HG03064 (cell line): Measurements from ENCODE around the gene CNIH2.
"Not testable (repeated sequence)": the region's sequence is repeated elsewhere in the genome, so short reads cannot be mapped to it uniquely, and the experiment has no call there.

Experiments
- ATAC-seq: cut with Tn5 transposase; IDR thresholded peaks from one replicate; pipeline ENCODE4 v1.9.1; 2021; ENCODE audit warnings: low read depth; ENCODE audit not compliant: unreplicated experiment

CNIH2 gene

GRCh38 chr11:66313321-66314185 lies 35.6 kb downstream of the CNIH2 start:
- ATAC-seq = no peak

DNA sequence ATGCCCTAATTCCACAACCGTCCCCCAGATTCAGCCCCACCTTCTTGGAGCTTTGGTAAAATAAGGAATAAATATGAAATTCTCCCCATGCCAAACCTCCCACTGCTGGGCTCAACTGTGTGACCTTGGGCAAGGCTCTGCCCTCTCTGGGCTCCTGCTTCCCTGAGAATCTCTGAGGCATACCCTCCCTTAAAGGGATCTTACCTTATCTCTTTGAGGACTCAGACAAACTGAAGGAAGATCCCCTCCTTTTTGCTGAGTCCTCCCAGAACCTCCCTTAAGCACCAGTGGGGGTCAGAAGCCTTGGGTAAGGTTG lies 36.2 kb downstream of the CNIH2 start:
- no peak for ATAC-seq

GRCh38 chr11:66314561-66315497 lies 36.9 kb downstream of the CNIH2 start:
- ATAC-seq = no peak

DNA sequence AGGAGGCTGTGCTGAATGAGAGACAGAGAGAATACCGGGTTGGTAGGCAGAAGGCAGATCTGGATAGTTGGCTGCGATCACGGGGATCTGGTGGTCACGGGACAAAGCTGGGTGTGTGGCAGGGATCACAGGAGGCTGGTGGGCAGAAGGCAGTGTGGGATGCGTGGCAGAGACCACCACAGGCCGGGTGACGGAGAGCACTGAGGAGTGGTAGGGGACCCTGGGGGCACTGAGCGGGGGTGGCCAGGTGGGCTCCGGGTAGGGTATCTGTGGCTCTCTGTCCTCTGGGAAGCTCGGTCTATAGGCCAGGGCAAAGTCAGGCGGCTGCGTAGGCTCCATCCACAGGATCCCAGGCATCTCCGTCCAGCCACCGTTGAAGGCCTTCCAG lies 37.5 kb downstream of the CNIH2 start:
- ATAC-seq = no peak

DNA sequence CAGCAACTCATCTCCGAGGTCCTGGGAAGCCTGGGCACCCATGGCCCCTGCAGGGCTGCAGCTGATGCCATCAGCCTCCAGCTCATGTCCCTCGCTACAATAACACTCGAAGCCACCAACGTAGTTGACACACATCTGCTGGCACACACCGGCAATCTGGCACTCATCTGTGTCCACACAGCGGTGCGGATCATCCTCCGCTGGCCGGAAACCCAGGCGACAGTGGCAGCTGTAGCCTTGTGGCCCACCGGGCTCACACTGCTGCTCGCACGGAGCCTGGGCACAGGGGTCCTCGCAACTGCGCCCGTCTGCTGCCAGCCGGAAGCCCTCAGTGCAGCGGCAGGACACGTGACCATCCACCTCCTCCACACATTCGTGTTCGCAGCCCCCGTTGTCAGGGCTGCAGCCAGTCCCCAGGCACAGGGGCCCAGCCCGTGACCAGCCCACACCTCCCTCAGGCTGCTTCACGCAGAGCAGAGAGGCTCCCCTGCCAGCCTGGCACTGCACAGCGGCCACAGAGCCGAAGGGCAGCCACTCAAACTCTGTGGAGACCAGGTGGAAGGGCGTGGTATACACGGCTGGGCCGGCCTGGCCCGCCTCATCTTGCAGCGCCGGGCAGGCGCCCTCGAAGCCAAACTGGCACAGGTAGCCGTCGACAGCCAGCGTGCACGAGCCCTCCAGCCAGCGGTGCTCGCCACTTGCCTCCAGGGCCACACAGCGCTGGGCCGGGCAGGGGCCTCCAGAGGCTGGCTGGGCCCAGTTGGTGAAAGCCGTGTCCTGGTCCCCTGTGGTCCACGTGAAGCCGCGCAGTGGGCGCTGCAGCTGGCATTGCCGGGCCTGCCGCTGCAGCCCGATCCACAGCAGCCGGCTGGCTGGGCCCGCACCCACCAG lies 38.2 kb downstream of the CNIH2 start:
- ATAC-seq = no peak

GRCh38 chr11:66316849-66317251 lies 38.9 kb downstream of the CNIH2 start, which contains the start of gene CD248:
TSS of gene CD248 (minus strand) at chr11:66317044. CDS start at chr11:66317027, 17 bp downstream.
- no peak for ATAC-seq

GRCh38 chr11:66317322-66317722 lies 39.3 kb downstream of the CNIH2 start:
- no peak for ATAC-seq

- no peak for ATAC-seq
Observed at GRCh38 chr11:66317723-66318599, 40.0 kb downstream of the CNIH2 start.

- ATAC-seq = no peak
Observed at GRCh38 chr11:66318600-66318970, 40.6 kb downstream of the CNIH2 start.

GRCh38 chr11:66320289-66320688 lies 42.3 kb downstream of the CNIH2 start:
- ATAC-seq = not testable (repeated sequence)

GRCh38 chr11:66320748-66321147 lies 42.8 kb downstream of the CNIH2 start:
- ATAC-seq = not testable (repeated sequence)

GRCh38 chr11:66321606-66322005 lies 43.6 kb downstream of the CNIH2 start:
- ATAC-seq = no peak

- no peak for ATAC-seq
Observed at GRCh38 chr11:66322732-66323427, 44.9 kb downstream of the CNIH2 start.

DNA sequence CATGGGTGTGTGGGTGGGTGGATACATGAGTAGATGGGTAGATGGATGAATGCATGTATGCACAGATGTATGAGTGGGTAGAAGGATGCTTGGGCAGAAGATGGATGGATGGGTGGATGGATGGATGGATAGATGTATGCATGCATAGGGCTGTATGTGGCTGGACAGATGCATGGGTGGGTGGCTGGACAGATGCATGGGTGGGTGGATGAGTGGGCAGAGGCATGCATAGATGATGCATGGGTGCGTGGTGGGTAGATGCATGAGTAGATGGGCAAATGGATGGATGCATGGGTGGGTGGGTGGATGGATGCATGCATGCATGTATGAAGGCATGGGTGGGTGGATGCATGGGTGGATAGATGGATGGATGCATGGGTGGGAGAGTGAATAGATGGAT lies 45.7 kb downstream of the CNIH2 start:
- ATAC-seq = no peak

DNA sequence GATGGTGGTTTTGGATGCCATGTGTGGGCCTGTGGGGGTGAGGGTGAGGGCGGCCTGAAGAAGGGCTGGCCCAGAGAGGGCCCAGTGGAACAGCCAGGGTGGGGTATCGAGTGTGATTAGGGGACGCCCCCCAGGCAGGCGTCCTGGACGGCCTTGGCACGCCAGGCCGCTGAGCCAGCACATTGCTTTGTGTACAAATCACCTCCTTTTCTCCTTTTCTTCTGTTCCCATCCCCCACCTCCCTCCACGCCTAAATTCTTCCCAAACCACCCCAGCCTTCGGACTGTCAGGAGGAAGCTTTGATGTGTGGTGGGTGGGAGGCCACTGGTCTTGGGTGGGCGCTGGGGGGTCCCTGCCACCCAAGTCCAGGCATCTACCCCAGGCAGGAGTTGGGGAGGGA lies 46.7 kb downstream of the CNIH2 start:
- no peak for ATAC-seq

- no peak for ATAC-seq
Observed at GRCh38 chr11:66325263-66325671, 47.3 kb downstream of the CNIH2 start.

GRCh38 chr11:66326261-66327111 lies 48.5 kb downstream of the CNIH2 start:
- no peak for ATAC-seq
